Measurements from ENCODE around the gene PCDH9.

GRCh38 chr13:66723576-66723975, 506.6 kb downstream of the PCDH9 start:
- TF ChIP-seq, protein P1, sequence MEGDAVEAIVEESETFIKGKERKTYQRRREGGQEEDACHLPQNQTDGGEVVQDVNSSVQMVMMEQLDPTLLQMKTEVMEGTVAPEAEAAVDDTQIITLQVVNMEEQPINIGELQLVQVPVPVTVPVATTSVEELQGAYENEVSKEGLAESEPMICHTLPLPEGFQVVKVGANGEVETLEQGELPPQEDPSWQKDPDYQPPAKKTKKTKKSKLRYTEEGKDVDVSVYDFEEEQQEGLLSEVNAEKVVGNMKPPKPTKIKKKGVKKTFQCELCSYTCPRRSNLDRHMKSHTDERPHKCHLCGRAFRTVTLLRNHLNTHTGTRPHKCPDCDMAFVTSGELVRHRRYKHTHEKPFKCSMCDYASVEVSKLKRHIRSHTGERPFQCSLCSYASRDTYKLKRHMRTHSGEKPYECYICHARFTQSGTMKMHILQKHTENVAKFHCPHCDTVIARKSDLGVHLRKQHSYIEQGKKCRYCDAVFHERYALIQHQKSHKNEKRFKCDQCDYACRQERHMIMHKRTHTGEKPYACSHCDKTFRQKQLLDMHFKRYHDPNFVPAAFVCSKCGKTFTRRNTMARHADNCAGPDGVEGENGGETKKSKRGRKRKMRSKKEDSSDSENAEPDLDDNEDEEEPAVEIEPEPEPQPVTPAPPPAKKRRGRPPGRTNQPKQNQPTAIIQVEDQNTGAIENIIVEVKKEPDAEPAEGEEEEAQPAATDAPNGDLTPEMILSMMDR (IDR thresholded peaks at IDR 0.05), result no peak
- TF ChIP-seq POLR2AphosphoS5 (IDR thresholded peaks at IDR 0.05), result no peak

All from upper lobe of left lung (tissue), 4 donors.